Fibroblast of villous mesenchyme (primary cell): ENCODE measurements around the gene WDR4. TPM values are rescaled to one million over a fixed set of nuclear protein-coding genes. Genes with fewer than 3 reads are reported as not detected.
A peak's percentile ranks its signal among the peaks of the same experiment; 100 is the strongest.
"Not testable (repeated sequence)": the region's sequence is repeated elsewhere in the genome, so short reads cannot be mapped to it uniquely, and the experiment has no call there.

Source experiments
- DNase-seq: peaks from one replicate; pipeline ENCODE4 v3.0.0-alpha.2; 2010; ENCODE audit warnings: low read depth
- H3K4me3 ChIP-seq: 2 replicates; pipeline ENCODE4 v1.5.1; 2011; ENCODE audit warnings: low read depth, mild to moderate bottlenecking, low read length
- CTCF ChIP-seq: IDR thresholded peaks from 2 replicates; pipeline ENCODE4 v1.5.1; 2012; ENCODE audit warnings: low read depth, mild to moderate bottlenecking, low read length; ENCODE audit not compliant: insufficient read depth
- total RNA-seq: library from RNA; depleted of rRNA; stranded (reverse); fragments of >200 nt; gene quantifications from 2 replicates; pipeline ENCODE4 v1.2.3, GENCODE V29; 2012

Gene WDR4, protein sequence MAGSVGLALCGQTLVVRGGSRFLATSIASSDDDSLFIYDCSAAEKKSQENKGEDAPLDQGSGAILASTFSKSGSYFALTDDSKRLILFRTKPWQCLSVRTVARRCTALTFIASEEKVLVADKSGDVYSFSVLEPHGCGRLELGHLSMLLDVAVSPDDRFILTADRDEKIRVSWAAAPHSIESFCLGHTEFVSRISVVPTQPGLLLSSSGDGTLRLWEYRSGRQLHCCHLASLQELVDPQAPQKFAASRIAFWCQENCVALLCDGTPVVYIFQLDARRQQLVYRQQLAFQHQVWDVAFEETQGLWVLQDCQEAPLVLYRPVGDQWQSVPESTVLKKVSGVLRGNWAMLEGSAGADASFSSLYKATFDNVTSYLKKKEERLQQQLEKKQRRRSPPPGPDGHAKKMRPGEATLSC
- 14.2 and 15.1 TPM in 2 replicates for total RNA-seq

- peak within 1 kb of the TSS; percentile 96 for H3K4me3 ChIP-seq
- TF ChIP-seq CTCF = no peak
- peak; percentile 98 for DNase-seq
Observed at GRCh38 chr21:42878993-42879787, at the start of gene WDR4. Gene WDR4, minus strand, starts transcription at chr21:42879539. Its CDS starts 44 bp downstream, at chr21:42879495.

DNA sequence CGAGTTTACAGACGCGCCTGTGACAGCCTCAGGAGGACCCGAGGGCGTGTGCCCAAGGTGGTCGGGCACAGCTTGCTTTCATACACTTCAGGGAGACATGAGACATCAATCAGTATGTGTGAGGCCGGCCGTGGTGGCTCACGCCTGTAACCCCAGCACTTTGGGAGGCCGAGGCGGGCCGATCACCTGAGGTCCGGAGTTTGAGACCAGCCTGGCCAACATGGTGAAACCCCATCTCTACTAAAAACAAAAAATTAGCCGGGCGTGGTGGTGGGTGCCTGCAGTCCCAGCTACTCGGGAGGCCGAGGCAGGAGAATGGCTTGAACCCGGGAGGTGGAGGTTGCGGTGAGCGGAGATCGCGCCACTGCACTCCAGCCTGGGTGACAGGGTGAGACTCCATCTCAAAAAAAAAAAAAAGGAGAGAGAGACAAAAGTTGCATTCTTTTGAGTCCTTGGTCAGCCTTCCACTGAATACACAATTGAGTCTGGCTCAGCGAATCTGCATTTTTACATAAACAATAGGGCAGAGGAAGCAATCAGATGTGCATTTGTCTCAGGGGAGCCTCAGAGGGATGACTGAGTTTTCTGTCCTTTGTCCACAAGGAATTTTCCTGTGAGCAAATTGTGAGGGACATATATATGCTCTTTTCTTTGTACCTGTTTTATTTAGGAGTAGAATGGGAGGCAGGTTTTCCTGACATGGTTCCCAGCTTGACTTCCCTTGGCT lies 48.3 kb upstream of the WDR4 start:
- H3K4me3 ChIP-seq, DNase-seq: not testable (repeated sequence)

- peak within 1 kb of the TSS; percentile 49 for H3K4me3 ChIP-seq
- TF ChIP-seq CTCF = no peak
- peak; percentile 85 for DNase-seq
Observed at GRCh38 chr21:42925114-42925926, 46.0 kb upstream of the WDR4 start, which contains the start of gene ERVH48-1. Gene ERVH48-1, minus strand, starts transcription at chr21:42925630. Its CDS starts 6,624 bp downstream, at chr21:42919006.

GRCh38 chr21:42924433-42924751 lies 45.1 kb upstream of the WDR4 start:
- no peak for DNase-seq
- peak overlapping the region; percentile 49 for H3K4me3 ChIP-seq
- no peak for TF ChIP-seq CTCF

GRCh38 chr21:42923553-42924432 lies 44.5 kb upstream of the WDR4 start:
- DNase-seq = peak; percentile 95
- TF ChIP-seq CTCF = peak; percentile 95
- H3K4me3 ChIP-seq = peak overlapping the region; percentile 49

GRCh38 chr21:42922918-42923317 lies 43.6 kb upstream of the WDR4 start:
- DNase-seq = no peak
- H3K4me3 ChIP-seq = peak overlapping the region; percentile 49
- no peak for TF ChIP-seq CTCF
